Upper lobe of left lung (tissue), 4 donors: ENCODE measurements around the gene ACTN4.
"Not testable (repeated sequence)": the region's sequence is repeated elsewhere in the genome, so short reads cannot be mapped to it uniquely, and the experiment has no call there.

Source experiments
- EP300 ChIP-seq, 4 donors: sonication (generic); formaldehyde crosslinking; IDR thresholded peaks; one replicate each; pipeline ENCODE4 v1.5.1; 2017; ENCODE audit warnings: antibody characterized with exemption in 4 of 4, control low read depth in 2 of 4
- POLR2A ChIP-seq, 4 donors: fragments of 450-650 bp; IDR thresholded peaks; one replicate each; pipeline ENCODE4 v1.5.1; 2016 to 2017; ENCODE audit warnings: antibody characterized with exemption in 4 of 4, mild to moderate bottlenecking in 2 of 4
- POLR2AphosphoS5 ChIP-seq, 2 donors: sonication (generic); formaldehyde crosslinking; IDR thresholded peaks; one replicate each; pipeline ENCODE4 v1.5.1; 2017; ENCODE audit warnings: antibody characterized with exemption in 2 of 2
- TF ChIP-seq, protein P1 (sequence below), 6 experiments: fragments of 450-650 bp in 4 of 6; fragments of 200-600 bp in 2 of 6; sonication (generic) in 2 of 6; IDR thresholded peaks; one replicate each; pipeline ENCODE4 v1.5.1; 2016 to 2019; ENCODE audit warnings: antibody characterized with exemption in 6 of 6

- TF ChIP-seq POLR2A, POLR2AphosphoS5, EP300 (IDR thresholded peaks at IDR 0.05): not testable (repeated sequence)
- TF ChIP-seq, protein P1, sequence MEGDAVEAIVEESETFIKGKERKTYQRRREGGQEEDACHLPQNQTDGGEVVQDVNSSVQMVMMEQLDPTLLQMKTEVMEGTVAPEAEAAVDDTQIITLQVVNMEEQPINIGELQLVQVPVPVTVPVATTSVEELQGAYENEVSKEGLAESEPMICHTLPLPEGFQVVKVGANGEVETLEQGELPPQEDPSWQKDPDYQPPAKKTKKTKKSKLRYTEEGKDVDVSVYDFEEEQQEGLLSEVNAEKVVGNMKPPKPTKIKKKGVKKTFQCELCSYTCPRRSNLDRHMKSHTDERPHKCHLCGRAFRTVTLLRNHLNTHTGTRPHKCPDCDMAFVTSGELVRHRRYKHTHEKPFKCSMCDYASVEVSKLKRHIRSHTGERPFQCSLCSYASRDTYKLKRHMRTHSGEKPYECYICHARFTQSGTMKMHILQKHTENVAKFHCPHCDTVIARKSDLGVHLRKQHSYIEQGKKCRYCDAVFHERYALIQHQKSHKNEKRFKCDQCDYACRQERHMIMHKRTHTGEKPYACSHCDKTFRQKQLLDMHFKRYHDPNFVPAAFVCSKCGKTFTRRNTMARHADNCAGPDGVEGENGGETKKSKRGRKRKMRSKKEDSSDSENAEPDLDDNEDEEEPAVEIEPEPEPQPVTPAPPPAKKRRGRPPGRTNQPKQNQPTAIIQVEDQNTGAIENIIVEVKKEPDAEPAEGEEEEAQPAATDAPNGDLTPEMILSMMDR (IDR thresholded peaks at IDR 0.05): not testable (repeated sequence)
Observed at GRCh38 chr19:38770228-38770948, 122.9 kb downstream of the ACTN4 start.
